RPMI8226 (cell line): ENCODE measurements around the gene GPR157.

ENCODE experiments used
- DNase-seq: peaks from one replicate; pipeline ENCODE4 v3.0.0-alpha.2; 2015

Gene GPR157

DNA sequence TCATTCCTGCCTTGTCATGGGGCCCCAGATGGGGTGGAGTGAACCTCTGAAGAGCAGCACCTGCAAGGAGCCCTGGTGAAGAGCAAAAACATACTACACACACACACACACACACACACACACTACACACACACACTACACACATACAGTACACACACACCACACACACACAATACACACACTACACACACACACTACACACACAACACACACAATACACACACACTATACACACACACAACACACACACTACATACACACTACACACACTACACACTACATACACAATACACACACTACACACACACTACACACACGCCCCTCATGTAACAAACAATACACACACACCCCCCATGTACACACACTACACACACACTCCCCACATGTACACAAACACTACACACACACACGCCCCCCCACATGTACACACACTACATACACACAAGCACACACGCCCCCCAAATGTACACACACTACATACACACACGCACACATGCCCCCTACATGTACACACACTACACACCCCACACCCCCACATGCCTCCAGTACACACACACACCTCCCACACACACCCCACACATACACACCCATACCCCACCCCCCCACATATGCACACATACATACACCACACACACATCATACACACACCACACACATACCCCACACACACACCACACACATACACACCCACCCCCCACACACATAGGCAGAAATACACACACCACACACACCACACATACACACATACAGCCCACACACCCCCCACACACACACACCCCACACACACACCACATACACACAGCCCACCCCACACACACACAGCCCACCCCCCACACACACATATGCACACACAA lies 68.8 kb downstream of the GPR157 start:
- DNase-seq, result no peak

GRCh38 chr1:9058465-9058864 lies 70.4 kb downstream of the GPR157 start:
- DNase-seq, result no peak

GRCh38 chr1:9057851-9058250 lies 71.1 kb downstream of the GPR157 start:
- DNase-seq, result no peak

DNA sequence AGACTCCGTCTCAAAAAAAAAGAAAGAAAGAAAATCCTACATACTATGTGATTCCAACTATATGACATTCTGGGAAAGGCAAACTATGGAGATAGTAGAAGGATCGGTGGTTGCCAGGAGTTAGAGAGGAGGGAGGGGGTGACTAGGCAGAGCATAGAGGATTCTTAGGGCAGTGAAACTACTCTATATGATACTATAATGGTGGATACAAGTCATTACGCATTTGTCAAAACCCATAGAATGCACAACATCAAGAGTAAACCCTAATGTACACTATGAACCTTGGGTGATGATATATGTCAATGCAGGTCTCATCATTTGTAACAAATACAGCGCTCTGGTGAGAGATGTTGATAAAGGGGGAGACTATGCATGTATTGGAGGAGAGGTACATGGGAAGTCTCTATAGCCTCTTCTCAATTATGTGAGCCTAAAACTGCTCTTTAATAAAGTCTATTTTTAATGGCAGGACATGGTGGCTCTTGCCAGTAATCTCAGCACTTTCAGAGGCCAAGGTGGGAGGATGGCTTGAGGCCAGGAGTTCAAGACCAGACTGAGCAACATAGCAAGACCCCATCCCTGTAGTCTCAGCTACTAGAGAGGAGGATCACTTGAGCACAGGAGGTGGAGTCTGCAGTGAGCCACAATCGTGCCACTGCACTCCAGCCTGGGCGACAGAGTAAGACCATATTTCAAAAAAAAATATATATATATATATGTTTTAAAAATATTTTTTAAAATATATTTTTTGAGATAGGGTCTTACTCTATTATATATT lies 76.4 kb downstream of the GPR157 start:
- DNase-seq, result no peak

GRCh38 chr1:9051379-9051778 lies 77.5 kb downstream of the GPR157 start:
- no peak for DNase-seq

DNA sequence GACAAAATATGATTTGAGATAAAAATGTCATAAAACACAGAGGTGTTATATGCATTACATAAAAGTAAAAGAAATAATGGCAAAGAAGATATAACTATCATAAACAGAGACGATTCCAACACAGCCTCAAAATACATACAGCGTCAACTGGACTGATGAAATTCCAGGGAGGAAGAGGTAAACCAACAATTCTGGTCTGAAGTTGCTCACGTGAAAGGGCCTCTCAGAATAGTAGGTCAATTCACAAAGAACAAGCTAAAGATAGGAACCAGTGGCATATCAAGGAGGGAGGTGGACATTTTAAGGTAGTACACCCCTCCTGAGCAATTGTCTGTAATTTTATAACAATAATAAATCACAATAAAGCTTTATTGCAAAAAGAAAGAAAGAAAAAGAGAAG lies 78.1 kb downstream of the GPR157 start:
- DNase-seq, result no peak
